Upper lobe of left lung (tissue), 6 donors: Measurements from ENCODE around the gene SRPRA. TPM values are rescaled to one million over a fixed set of nuclear protein-coding genes. Genes with fewer than 3 reads are reported as not detected.

Experiments
- ATAC-seq, 2 donors: fragments of 200-7000 bp; cut with Tn5 transposase; one replicate each; pipeline ENCODE4 v1.9.1; 2022; ENCODE audit warnings: mild to moderate bottlenecking in 2 of 2, moderate library complexity in 2 of 2; ENCODE audit not compliant: low FRiP score in 2 of 2
- DNase-seq, 2 donors: peaks; one replicate each; pipeline ENCODE4 v3.0.0-alpha.2; 2019 to 2020
- H3K27ac ChIP-seq, 4 donors: fragments of 200-600 bp; sonication (generic); one replicate each; pipeline ENCODE4 v1.5.1; 2016 to 2019
- H3K27me3 ChIP-seq, 4 donors: fragments of 200-600 bp; sonication (generic); one replicate each; pipeline ENCODE4 v1.5.1; 2017 to 2019
- H3K36me3 ChIP-seq, 4 donors: fragments of 200-600 bp; sonication (generic); one replicate each; pipeline ENCODE4 v1.5.1; 2016 to 2019
- H3K4me1 ChIP-seq, 4 donors: fragments of 200-600 bp; sonication (generic); one replicate each; pipeline ENCODE4 v1.5.1; 2018 to 2019
- H3K4me3 ChIP-seq, 4 donors: fragments of 200-600 bp; sonication (generic); one replicate each; pipeline ENCODE4 v1.5.1; 2017 to 2019; ENCODE audit warnings: mild to moderate bottlenecking in 2 of 4, moderate library complexity in 1 of 4
- H3K9me3 ChIP-seq, 4 donors: fragments of 200-600 bp; sonication (generic); one replicate each; pipeline ENCODE4 v1.5.1; 2018 to 2019
- CTCF ChIP-seq, 6 experiments: fragments of 450-650 bp in 4 of 6; fragments of 200-600 bp in 2 of 6; sonication (generic) in 2 of 6; IDR thresholded peaks; one replicate each; pipeline ENCODE4 v1.5.1; 2016 to 2019; ENCODE audit warnings: antibody characterized with exemption in 6 of 6
- EP300 ChIP-seq, 4 donors: sonication (generic); formaldehyde crosslinking; IDR thresholded peaks; one replicate each; pipeline ENCODE4 v1.5.1; 2017; ENCODE audit warnings: antibody characterized with exemption in 4 of 4, control low read depth in 2 of 4
- POLR2A ChIP-seq, 4 donors: fragments of 450-650 bp; IDR thresholded peaks; one replicate each; pipeline ENCODE4 v1.5.1; 2016 to 2017; ENCODE audit warnings: antibody characterized with exemption in 4 of 4, mild to moderate bottlenecking in 2 of 4
- POLR2AphosphoS5 ChIP-seq, 2 donors: sonication (generic); formaldehyde crosslinking; IDR thresholded peaks; one replicate each; pipeline ENCODE4 v1.5.1; 2017; ENCODE audit warnings: antibody characterized with exemption in 2 of 2
- WGBS, 2 donors: methylation state at CpG; one replicate each; pipeline ENCODE4 v1.1.5; 2017 to 2018; 5-methylcytosine and 5-hydroxymethylcytosine counted together
- total RNA-seq, 6 donors: library from RNA; depleted of rRNA in 4 of 6; stranded (reverse); fragments of >200 nt in 4 of 6; gene quantifications; one replicate each; pipeline versions ENCODE4 v1.1.0 to v1.2.1, GENCODE V29; 2016 to 2021
- donor health status: DM: no; HTN: no; CAD: no; lungs with moderate emphysema.
- donor health status: DM: no; HTN: yes; CAD: no; lungs with severe emphysema.

Gene SRPRA
- total RNA-seq, 6 donors from 2014 or later = 76.0 to 131 (median 113) TPM

- Histone ChIP-seq H3K27me3 (no peaks in the 10 kb centered on the region), H3K4me3 (no peak overlapping the region), H3K27ac (no peak overlapping the region), H3K4me1 (peaks cover 14 to 24% (median 19%) of the 10 kb centered on the region in 4 donors), H3K9me3 (no peaks in the 10 kb centered on the region), H3K36me3 (peaks cover 0 to 53% (median 34%) of the 10 kb centered on the region in 4 donors)
- DNase-seq (peak in 1 of 2 donors; percentile 29), ATAC-seq (no peak)
- TF ChIP-seq EP300 (IDR thresholded peaks at IDR 0.05) (no peak), POLR2A (IDR thresholded peaks at IDR 0.05) (no peak), POLR2AphosphoS5 (IDR thresholded peaks at IDR 0.05) (no peak), CTCF (IDR thresholded peaks at IDR 0.05) (no peak)
- 94 to 97% methylated on average over 11 of the region's 11 CpGs for whole genome bisulfite sequencing, 2 donors
Measured at GRCh38 chr11:126277322-126277721, 8.6 kb upstream of the SRPRA start.

GRCh38 chr11:126268361-126268707 lies 361 bp downstream of the SRPRA start:
- TF ChIP-seq POLR2AphosphoS5 (IDR thresholded peaks at IDR 0.05) (no peak), POLR2A (IDR thresholded peaks at IDR 0.05) (no peak), CTCF (IDR thresholded peaks at IDR 0.05) (no peak), EP300 (IDR thresholded peaks at IDR 0.05) (no peak)
- peak overlapping the region; percentile 91 to 97 (median 92) for H3K27ac ChIP-seq
- peaks cover 13 to 24% (median 17%) of the 10 kb centered on the region in 4 donors for H3K4me1 ChIP-seq
- H3K4me3 ChIP-seq = peak overlapping the region; percentile 59 to 79 (median 69)
- no peaks in the 10 kb centered on the region for H3K27me3 ChIP-seq
- 0 to 3% methylated on average over 20 to 23 of the region's 23 CpGs for WGBS, 2 donors
- peak; percentile 12 to 65 for ATAC-seq
- H3K36me3 ChIP-seq = peaks cover 20 to 53% (median 45%) of the 10 kb centered on the region in 4 donors
- no peaks in the 10 kb centered on the region for H3K9me3 ChIP-seq
- DNase-seq = no peak

GRCh38 chr11:126267650-126268049 lies 1.0 kb downstream of the SRPRA start:
- Histone ChIP-seq H3K4me3 (peak overlapping the region; percentile 59 to 79 (median 69)), H3K36me3 (peaks cover 25 to 53% (median 47%) of the 10 kb centered on the region in 4 donors), H3K9me3 (no peaks in the 10 kb centered on the region), H3K27ac (peak overlapping the region; percentile 91 to 97 (median 92)), H3K27me3 (no peaks in the 10 kb centered on the region), H3K4me1 (peaks cover 13 to 24% (median 17%) of the 10 kb centered on the region in 4 donors)
- WGBS, 2 donors = 65 to 69% methylated on average over 6 of the region's 6 CpGs
- TF ChIP-seq POLR2AphosphoS5 (IDR thresholded peaks at IDR 0.05) = no peak
- TF ChIP-seq CTCF (IDR thresholded peaks at IDR 0.05) = no peak
- TF ChIP-seq POLR2A (IDR thresholded peaks at IDR 0.05) = no peak
- TF ChIP-seq EP300 (IDR thresholded peaks at IDR 0.05) = no peak
- DNase-seq = peak in 1 of 2 donors; percentile 41
- ATAC-seq = no peak

- 86 to 93% methylated on average over 8 of the region's 8 CpGs for WGBS, 2 donors
- Histone ChIP-seq H3K4me1 (peaks cover 13 to 24% (median 17%) of the 10 kb centered on the region in 4 donors), H3K4me3 (no peak overlapping the region), H3K36me3 (peaks cover 25 to 60% (median 56%) of the 10 kb centered on the region in 4 donors), H3K27me3 (no peaks in the 10 kb centered on the region), H3K9me3 (no peaks in the 10 kb centered on the region), H3K27ac (no peak overlapping the region)
- TF ChIP-seq POLR2AphosphoS5 (IDR thresholded peaks at IDR 0.05) (no peak), EP300 (IDR thresholded peaks at IDR 0.05) (no peak), CTCF (IDR thresholded peaks at IDR 0.05) (no peak), POLR2A (IDR thresholded peaks at IDR 0.05) (no peak)
- no peak for DNase-seq
- ATAC-seq = no peak
Measured at GRCh38 chr11:126265811-126266210, 2.9 kb downstream of the SRPRA start.

GRCh38 chr11:126263489-126263888 lies 5.2 kb downstream of the SRPRA start:
- no peak for TF ChIP-seq POLR2AphosphoS5 (IDR thresholded peaks at IDR 0.05)
- no peak for TF ChIP-seq CTCF (IDR thresholded peaks at IDR 0.05)
- TF ChIP-seq POLR2A (IDR thresholded peaks at IDR 0.05) = no peak
- TF ChIP-seq EP300 (IDR thresholded peaks at IDR 0.05) = no peak
- Histone ChIP-seq H3K9me3 (no peaks in the 10 kb centered on the region), H3K4me1 (peaks cover 7 to 13% (median 8%) of the 10 kb centered on the region in 4 donors), H3K36me3 (peaks cover 25 to 61% (median 56%) of the 10 kb centered on the region in 4 donors), H3K27ac (no peak overlapping the region), H3K27me3 (no peaks in the 10 kb centered on the region), H3K4me3 (no peak overlapping the region)
- ATAC-seq (no peak), DNase-seq (no peak)
- WGBS, 2 donors = 86 to 93% methylated on average over 6 of the region's 6 CpGs
